Body of pancreas (tissue), 4 donors: ENCODE results near the gene AFG1L. TPM values are rescaled to one million over a fixed set of nuclear protein-coding genes. Genes with fewer than 3 reads are reported as not detected.
"Not testable (repeated sequence)": the region's sequence is repeated elsewhere in the genome, so short reads cannot be mapped to it uniquely, and the experiment has no call there.

Source experiments
- ATAC-seq: fragments of 150-250 bp; one replicate; pipeline ENCODE4 v1.9.1; 2016
- DNase-seq, 4 donors: peaks; one replicate each; pipeline ENCODE4 v3.0.0-alpha.2; 2019
- H3K27ac ChIP-seq, 4 donors: fragments of 200-600 bp; sonication (generic); 1 replicate in 3 of 4; 2 replicates in 1 of 4; pipeline versions ENCODE4 v1.5.1 to v1.6.1; 2016 to 2019; ENCODE audit warnings: mild to moderate bottlenecking in 1 of 4, mixed read lengths in 1 of 4, moderate library complexity in 1 of 4
- H3K27me3 ChIP-seq, 2 donors: fragments of 200-600 bp; sonication (generic); one replicate each; pipeline ENCODE4 v1.6.0; 2016; ENCODE audit warnings: mild to moderate bottlenecking in 1 of 2
- H3K36me3 ChIP-seq, 2 donors: fragments of 200-600 bp; sonication (generic); replicated peaks in 1 of 2; 2 replicates each; pipeline ENCODE4 v1.5.1; 2016; ENCODE audit warnings: low read depth in 2 of 2; ENCODE audit not compliant: insufficient read depth in 1 of 2
- H3K4me1 ChIP-seq: fragments of 200-600 bp; sonication (generic); one replicate; pipeline ENCODE4 v1.6.0; 2016
- H3K4me3 ChIP-seq, 2 donors: fragments of 200-600 bp; sonication (generic); 1 replicate in 1 of 2; 2 replicates in 1 of 2; pipeline ENCODE4 v1.5.1; 2016 to 2019
- H3K9me3 ChIP-seq, 3 donors: fragments of 200-600 bp; sonication (generic); 1 replicate in 2 of 3; 2 replicates in 1 of 3; pipeline ENCODE4 v1.5.1; 2016
- CTCF ChIP-seq, 7 experiments: fragments of 450-650 bp in 4 of 7; fragments of 200-600 bp in 3 of 7; sonication (generic) in 3 of 7; IDR thresholded peaks; one replicate each; pipeline ENCODE4 v1.5.1; 2016 to 2019; ENCODE audit warnings: antibody characterized with exemption in 7 of 7
- POLR2A ChIP-seq, 3 donors: fragments of 450-650 bp; IDR thresholded peaks; one replicate each; pipeline ENCODE4 v1.6.1; 2016; ENCODE audit warnings: antibody characterized with exemption in 3 of 3, mild to moderate bottlenecking in 2 of 3
- WGBS, 2 donors: methylation state at CpG; one replicate each; pipeline ENCODE4 v1.1.5; 2017; 5-methylcytosine and 5-hydroxymethylcytosine counted together
- intact Hi-C: fragments of 100-400 bp; cut with DNase I; formaldehyde crosslinking; loops from one replicate; pipeline ENCODE4 v1.15.1; 2023
- total RNA-seq, 2 donors: library from RNA; depleted of rRNA; stranded (reverse); fragments of >200 nt; gene quantifications; one replicate each; pipeline ENCODE4 v1.1.0, GENCODE V29; 2016

Gene AFG1L
- 1 to 10 TPM; 1.6 to 4.0 TPM for total RNA-seq

GRCh38 chr6:108294727-108295625 lies at the start of gene AFG1L:
AFG1L (plus strand) TSS chr6:108295054; CDS start chr6:108295080, 26 bp downstream.
- peak; percentile 98 for ATAC-seq
- peak in 1 of 7 experiments; percentile 7 for TF ChIP-seq CTCF (IDR thresholded peaks at IDR 0.05)
- TF ChIP-seq POLR2A (IDR thresholded peaks at IDR 0.05) = peak in 2 of 3 donors; percentile 80 to 84
- 0% methylated on average over 36 to 46 of the region's 46 CpGs for WGBS, 2 donors

GRCh38 chr6:108245095-108245494 lies 49.8 kb upstream of the AFG1L start:
- intact Hi-C loops, H3K27me3 ChIP-seq, H3K27ac ChIP-seq, DNase-seq, ATAC-seq, H3K36me3 ChIP-seq, H3K9me3 ChIP-seq, H3K4me3 ChIP-seq: not testable (repeated sequence)
- H3K4me1 ChIP-seq = peaks cover 14% of the 10 kb centered on the region
- WGBS, 2 donors = 94 to 95% methylated on average over 7 of the region's 7 CpGs

More at GRCh38 chr6:108294727-108295625, at the start of gene AFG1L:
- intact Hi-C loops = no loop called here
- peak within 1 kb of the TSS; percentile 83 to 91 (median 88) for H3K27ac ChIP-seq
- H3K4me3 ChIP-seq = peak within 1 kb of the TSS; percentile 64 to 67
- DNase-seq = peak; percentile 92 to 95 (median 94)
- no peaks in the 10 kb centered on the region for H3K9me3 ChIP-seq
- H3K4me1 ChIP-seq = peaks cover 6% of the 10 kb centered on the region
- no peaks in the 10 kb centered on the region for H3K36me3 ChIP-seq
- no peaks in the 10 kb centered on the region for H3K27me3 ChIP-seq

GRCh38 chr6:108247965-108248536 lies 46.8 kb upstream of the AFG1L start:
- intact Hi-C loops = no loop called here
- ATAC-seq (no peak), DNase-seq (no peak)
- H3K4me1 ChIP-seq = peaks cover 39% of the 10 kb centered on the region
- H3K27me3 ChIP-seq = no peaks in the 10 kb centered on the region
- H3K36me3 ChIP-seq = no peaks in the 10 kb centered on the region
- H3K4me3 ChIP-seq = no peak overlapping the region
- no peak overlapping the region for H3K27ac ChIP-seq
- H3K9me3 ChIP-seq = no peaks in the 10 kb centered on the region
- WGBS, 2 donors = 72 to 90% methylated on average over 1 of the region's 1 CpG
- no peak for TF ChIP-seq CTCF (IDR thresholded peaks at IDR 0.05)
- TF ChIP-seq POLR2A (IDR thresholded peaks at IDR 0.05) = no peak

- no peak for DNase-seq
- H3K27ac ChIP-seq = no peak overlapping the region
- H3K4me3 ChIP-seq = no peak overlapping the region
- no peaks in the 10 kb centered on the region for H3K9me3 ChIP-seq
- ATAC-seq = no peak
- TF ChIP-seq CTCF (IDR thresholded peaks at IDR 0.05) = no peak
- no peak for TF ChIP-seq POLR2A (IDR thresholded peaks at IDR 0.05)
- H3K36me3 ChIP-seq = no peaks in the 10 kb centered on the region
- 76 to 89% methylated on average over 2 of the region's 2 CpGs for WGBS, 2 donors
- peaks cover 56% of the 10 kb centered on the region for H3K4me1 ChIP-seq
- no peaks in the 10 kb centered on the region for H3K27me3 ChIP-seq
- intact Hi-C loops = loop anchor here (10.0 kb wide), 1 partner anchor 126 kb away; no protein-coding TSS in a partner anchor
These were observed 44.5 kb upstream of the AFG1L start for GRCh38 chr6:108250240-108250866.

- intact Hi-C loops = loop anchor here (10.0 kb wide), 1 partner anchor 126 kb away; no protein-coding TSS in a partner anchor
- Histone ChIP-seq H3K27ac (peak overlapping the region; percentile 1 to 69 (median 25)), H3K27me3 (no peaks in the 10 kb centered on the region), H3K36me3 (no peaks in the 10 kb centered on the region), H3K4me1 (peaks cover 62% of the 10 kb centered on the region), H3K9me3 (no peaks in the 10 kb centered on the region), H3K4me3 (no peak overlapping the region)
- ATAC-seq = peak; percentile 72
- no peak for TF ChIP-seq POLR2A (IDR thresholded peaks at IDR 0.05)
- TF ChIP-seq CTCF (IDR thresholded peaks at IDR 0.05) = no peak
- DNase-seq = peak in 1 of 4 donors; percentile 25
- 26 to 28% methylated on average over 2 of the region's 2 CpGs for WGBS, 2 donors
These were observed 43.6 kb upstream of the AFG1L start for GRCh38 chr6:108251252-108251651.
